Measurements from ENCODE around the gene B3GLCT. TPM values are rescaled to one million over a fixed set of nuclear protein-coding genes. Genes with fewer than 3 reads are reported as not detected.

B3GLCT gene
- total and polyA plus RNA-seq, 5 donors: 19.8 to 45.1 (median 25.9) TPM

- ATAC-seq: no peak
- intact Hi-C loops (cut with DNase I): no loop called here
- no peaks in the 10 kb centered on the region for H3K27me3 ChIP-seq (ENCODE audit: control insufficient read depth, insufficient read depth)
- no peaks in the 10 kb centered on the region for H3K9me3 ChIP-seq (ENCODE audit: control insufficient read depth, low read length)
- H3K4me3 ChIP-seq (ENCODE audit: low read length): no peak overlapping the region
- WGBS: 41% methylated on average over 2 of the region's 2 CpGs
- no peaks in the 10 kb centered on the region for H3K4me1 ChIP-seq (ENCODE audit: control insufficient read depth, insufficient read depth, low read length)
- no peak overlapping the region for H3K27ac ChIP-seq (ENCODE audit: low read length)
- no peak for DNase-seq
Observed at GRCh38 chr13:31377946-31378345, 178.2 kb downstream of the B3GLCT start.

- DNase-seq (no peak), ATAC-seq (no peak)
- intact Hi-C loops (cut with DNase I): no loop called here
- 53% methylated on average over 4 of the region's 4 CpGs for WGBS
- H3K9me3 ChIP-seq (ENCODE audit: control insufficient read depth, low read length): no peaks in the 10 kb centered on the region
- H3K27me3 ChIP-seq (ENCODE audit: control insufficient read depth, insufficient read depth): no peaks in the 10 kb centered on the region
- no peak overlapping the region for H3K4me3 ChIP-seq (ENCODE audit: low read length)
- no peaks in the 10 kb centered on the region for H3K4me1 ChIP-seq (ENCODE audit: control insufficient read depth, insufficient read depth, low read length)
- H3K27ac ChIP-seq (ENCODE audit: low read length): no peak overlapping the region
Observed at GRCh38 chr13:31380715-31381114, 180.9 kb downstream of the B3GLCT start.

Other genes starting within 250 kb of the B3GLCT start
- 100 to 1,000 TPM in 1 of 4 donors, 10 to 100 TPM in 3; 44.5 to 108 (median 71.6) TPM for gene HSPH1, start 38.1 kb upstream of the B3GLCT start, total RNA-seq
- 42.1 TPM for gene HSPH1, start 38.1 kb upstream of the B3GLCT start, polyA plus RNA-seq

Measured in right cardiac atrium (tissue), 5 donors.